MM.1S (cell line): ENCODE measurements around the gene CLMN.

Source experiments
- DNase-seq: peaks from one replicate; pipeline ENCODE4 v3.0.0-alpha.2; 2015
- H2AFZ ChIP-seq: fragments of 300-600 bp; sonication (generic); 2 replicates; pipeline ENCODE4 v1.6.0; 2016; ENCODE audit warnings: antibody characterized with exemption, low read length
- H3F3A ChIP-seq: fragments of 300-600 bp; sonication (generic); 2 replicates; pipeline ENCODE4 v1.6.1; 2016; ENCODE audit warnings: mild to moderate bottlenecking, antibody characterized with exemption, low read length, moderate library complexity, mixed read lengths; ENCODE audit not compliant: insufficient read depth
- H3K27ac ChIP-seq: fragments of 300-600 bp; sonication (generic); 2 replicates; pipeline ENCODE4 v1.5.1; 2016; ENCODE audit warnings: mild to moderate bottlenecking, low read length
- H3K27me3 ChIP-seq: fragments of 300-600 bp; sonication (generic); replicated peaks from 2 replicates; pipeline ENCODE4 v1.6.0; 2016; ENCODE audit warnings: low read length; ENCODE audit not compliant: insufficient read depth
- H3K36me3 ChIP-seq: fragments of 300-600 bp; sonication (generic); replicated peaks from 2 replicates; pipeline ENCODE4 v1.6.1; 2016; ENCODE audit warnings: mild to moderate bottlenecking, low read length, mixed read lengths; ENCODE audit not compliant: insufficient read depth
- H3K4me1 ChIP-seq: fragments of 300-600 bp; sonication (generic); 2 replicates; pipeline ENCODE4 v1.6.1; 2016; ENCODE audit warnings: low read length, mixed read lengths
- H3K4me2 ChIP-seq: fragments of 300-600 bp; sonication (generic); 2 replicates; pipeline ENCODE4 v1.6.0; 2016; ENCODE audit warnings: low read depth, low read length
- H3K4me3 ChIP-seq: fragments of 300-600 bp; sonication (generic); 2 replicates; pipeline ENCODE4 v1.5.1; 2016; ENCODE audit warnings: low read length, mixed read lengths
- H3K79me2 ChIP-seq: fragments of 300-600 bp; sonication (generic); 2 replicates; pipeline ENCODE4 v1.6.1; 2016; ENCODE audit warnings: mixed run types, low read length, mixed read lengths
- H3K9ac ChIP-seq: fragments of 300-600 bp; sonication (generic); 2 replicates; pipeline ENCODE4 v1.6.1; 2016; ENCODE audit warnings: low read length, mixed read lengths
- H3K9me2 ChIP-seq: fragments of 300-600 bp; sonication (generic); replicated peaks from 2 replicates; pipeline ENCODE4 v1.6.1; 2016; ENCODE audit warnings: mild to moderate bottlenecking, low read length, mixed read lengths; ENCODE audit not compliant: insufficient read depth
- H3K9me3 ChIP-seq: fragments of 300-600 bp; sonication (generic); replicated peaks from 2 replicates; pipeline ENCODE4 v1.6.1; 2016; ENCODE audit warnings: mild to moderate bottlenecking, low read length, mixed read lengths; ENCODE audit not compliant: insufficient read depth
- H4K20me1 ChIP-seq: fragments of 300-600 bp; sonication (generic); 2 replicates; pipeline ENCODE4 v1.6.1; 2016; ENCODE audit warnings: mild to moderate bottlenecking, low read length, moderate library complexity, mixed read lengths; ENCODE audit not compliant: insufficient read depth
- EZH2 ChIP-seq: fragments of 300-600 bp; sonication (generic); optimal IDR thresholded peaks from 2 replicates; pipeline ENCODE3; 2017; ENCODE audit warnings: low read depth, mild to moderate bottlenecking, antibody characterized with exemption, low read length, mixed read lengths
- EZH2phosphoT487 ChIP-seq: fragments of 300-600 bp; sonication (generic); IDR thresholded peaks from 2 replicates; pipeline ENCODE4 v1.6.1; 2018; ENCODE audit warnings: antibody characterized with exemption, low read length
- TF ChIP-seq, protein P1 (sequence below): fragments of 300-600 bp; sonication (generic); IDR thresholded peaks from 2 replicates; pipeline ENCODE4 v1.5.1; 2016; ENCODE audit warnings: antibody characterized with exemption, low read length, mixed read lengths

Gene CLMN

DNA sequence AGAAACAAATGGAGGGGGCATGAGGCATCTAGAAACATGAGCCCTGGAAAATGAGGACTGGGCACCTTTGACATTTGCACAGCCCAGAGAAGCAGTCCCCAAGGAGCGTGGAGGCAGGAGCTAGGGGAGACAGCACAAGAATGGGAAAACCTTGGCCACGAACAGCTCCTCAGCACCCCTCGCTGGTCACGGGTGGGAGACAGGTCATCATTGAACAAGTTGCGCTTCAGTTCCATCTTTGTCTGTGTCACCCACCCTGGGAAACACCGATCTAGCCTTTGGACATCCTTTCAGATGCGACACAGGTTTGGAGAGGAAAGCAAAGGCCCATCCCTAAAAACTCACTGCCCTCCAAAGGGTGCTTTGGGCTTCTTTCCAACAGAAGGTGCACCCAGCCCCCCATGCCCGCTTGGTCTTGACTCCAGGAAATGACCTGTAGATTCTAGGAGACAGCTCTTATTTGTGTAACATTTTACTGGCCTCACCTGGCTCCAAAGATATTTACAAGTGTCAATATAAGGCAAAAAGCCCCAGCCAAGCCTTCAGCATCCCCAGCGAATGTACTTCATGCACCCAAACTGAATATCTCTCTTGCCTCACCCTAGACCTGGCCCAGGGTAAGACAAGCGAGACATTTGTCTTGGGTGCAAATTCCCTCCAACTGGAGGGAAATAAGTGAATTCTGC, 28.8 kb upstream of the CLMN start:
- no peaks in the 10 kb centered on the region for H3K9me3 ChIP-seq
- no peak overlapping the region for H3K9ac ChIP-seq
- no peaks in the 10 kb centered on the region for H3K4me1 ChIP-seq
- no peaks in the 10 kb centered on the region for H4K20me1 ChIP-seq
- H3F3A ChIP-seq: no peaks in the 10 kb centered on the region
- DNase-seq: no peak
- TF ChIP-seq EZH2phosphoT487 (no peak), EZH2 (no peak)
- TF ChIP-seq, protein P1, sequence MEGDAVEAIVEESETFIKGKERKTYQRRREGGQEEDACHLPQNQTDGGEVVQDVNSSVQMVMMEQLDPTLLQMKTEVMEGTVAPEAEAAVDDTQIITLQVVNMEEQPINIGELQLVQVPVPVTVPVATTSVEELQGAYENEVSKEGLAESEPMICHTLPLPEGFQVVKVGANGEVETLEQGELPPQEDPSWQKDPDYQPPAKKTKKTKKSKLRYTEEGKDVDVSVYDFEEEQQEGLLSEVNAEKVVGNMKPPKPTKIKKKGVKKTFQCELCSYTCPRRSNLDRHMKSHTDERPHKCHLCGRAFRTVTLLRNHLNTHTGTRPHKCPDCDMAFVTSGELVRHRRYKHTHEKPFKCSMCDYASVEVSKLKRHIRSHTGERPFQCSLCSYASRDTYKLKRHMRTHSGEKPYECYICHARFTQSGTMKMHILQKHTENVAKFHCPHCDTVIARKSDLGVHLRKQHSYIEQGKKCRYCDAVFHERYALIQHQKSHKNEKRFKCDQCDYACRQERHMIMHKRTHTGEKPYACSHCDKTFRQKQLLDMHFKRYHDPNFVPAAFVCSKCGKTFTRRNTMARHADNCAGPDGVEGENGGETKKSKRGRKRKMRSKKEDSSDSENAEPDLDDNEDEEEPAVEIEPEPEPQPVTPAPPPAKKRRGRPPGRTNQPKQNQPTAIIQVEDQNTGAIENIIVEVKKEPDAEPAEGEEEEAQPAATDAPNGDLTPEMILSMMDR: no peak
- no peaks in the 10 kb centered on the region for H3K9me2 ChIP-seq
- H2AFZ ChIP-seq: no peak overlapping the region
- H3K79me2 ChIP-seq: no peaks in the 10 kb centered on the region
- H3K36me3 ChIP-seq: no peaks in the 10 kb centered on the region
- no peak overlapping the region for H3K27ac ChIP-seq
- H3K4me2 ChIP-seq: no peak overlapping the region
- no peaks in the 10 kb centered on the region for H3K27me3 ChIP-seq
- H3K4me3 ChIP-seq: no peak overlapping the region

DNA sequence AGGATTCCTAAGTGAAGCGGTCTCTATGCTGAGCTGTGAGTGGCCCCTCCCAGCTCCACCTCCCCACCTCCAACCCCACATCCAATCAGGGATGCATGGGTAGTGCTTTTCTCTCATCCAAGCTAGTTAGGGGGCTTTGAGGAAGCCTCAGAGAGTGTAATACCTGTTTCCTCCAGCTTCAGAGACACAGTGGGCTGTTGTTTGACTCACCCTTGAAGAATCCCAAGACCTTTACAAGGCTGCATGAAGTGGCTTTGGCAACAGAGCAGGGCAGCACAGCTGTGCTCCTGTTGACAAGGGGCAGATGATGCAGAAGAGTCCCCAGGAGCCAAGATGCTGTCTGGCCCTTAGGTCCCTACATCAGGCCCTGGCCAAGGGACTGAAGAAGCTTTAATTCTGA, 27.1 kb upstream of the CLMN start:
- no peak for DNase-seq
- no peak overlapping the region for H3K4me3 ChIP-seq

DNA sequence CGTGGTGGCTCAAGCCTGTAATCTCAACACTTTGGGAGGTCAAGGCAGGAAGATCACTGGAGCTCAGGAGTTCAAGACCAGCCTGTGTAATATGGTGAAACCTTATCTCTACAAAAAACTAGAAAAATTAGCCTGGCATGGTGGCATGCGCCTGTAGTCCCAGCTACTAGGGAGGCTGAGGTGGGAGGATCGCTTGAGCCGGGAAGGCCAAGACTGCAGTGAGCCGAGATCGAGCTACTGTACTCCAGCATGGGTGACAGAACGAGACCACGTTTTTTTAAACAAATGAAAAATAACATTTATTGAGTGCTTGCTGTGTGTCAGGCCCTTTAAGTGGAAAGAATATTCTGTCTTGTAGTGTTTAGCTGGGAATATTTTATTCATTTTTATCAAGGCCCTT, 26.6 kb upstream of the CLMN start:
- Histone ChIP-seq H3K4me2 (no peak overlapping the region), H3K4me1 (no peaks in the 10 kb centered on the region), H3K27me3 (no peaks in the 10 kb centered on the region), H3K4me3 (no peak overlapping the region), H3K9me3 (no peaks in the 10 kb centered on the region), H3K79me2 (no peaks in the 10 kb centered on the region), H3F3A (no peaks in the 10 kb centered on the region), H3K9me2 (no peaks in the 10 kb centered on the region), H3K27ac (no peak overlapping the region), H4K20me1 (no peaks in the 10 kb centered on the region), H3K9ac (no peak overlapping the region), H2AFZ (no peak overlapping the region), H3K36me3 (no peaks in the 10 kb centered on the region)
- no peak for DNase-seq
- TF ChIP-seq, protein P1: no peak

More for the DNA sequence above, 27.1 kb upstream of the CLMN start:
- no peak overlapping the region for H2AFZ ChIP-seq
- H3K4me2 ChIP-seq: no peak overlapping the region
- H3K27me3 ChIP-seq: no peaks in the 10 kb centered on the region
- no peaks in the 10 kb centered on the region for H3K79me2 ChIP-seq
- H3K4me1 ChIP-seq: no peaks in the 10 kb centered on the region
- TF ChIP-seq EZH2phosphoT487 (no peak), EZH2 (no peak)
- TF ChIP-seq, protein P1: no peak
- no peaks in the 10 kb centered on the region for H3K9me3 ChIP-seq
- H4K20me1 ChIP-seq: no peaks in the 10 kb centered on the region
- no peaks in the 10 kb centered on the region for H3K9me2 ChIP-seq
- no peak overlapping the region for H3K27ac ChIP-seq
- no peak overlapping the region for H3K9ac ChIP-seq
- no peaks in the 10 kb centered on the region for H3F3A ChIP-seq
- H3K36me3 ChIP-seq: no peaks in the 10 kb centered on the region
